Astrocyte (in vitro differentiated cells and primary cell): ENCODE results near the gene TPD52L1. TPM values are rescaled to one million over a fixed set of nuclear protein-coding genes. Genes with fewer than 3 reads are reported as not detected.

Experiments used
- DNase-seq: peaks from one replicate; pipeline ENCODE4 v3.0.0-alpha.2; 2010; ENCODE audit warnings: low read depth
- FAIRE-seq: peaks from 2 replicates; lab custom pipeline; 2011; peaks lifted over from hg19 to GRCh38; lab: Jason Lieb, UNC
- H2AFZ ChIP-seq: 2 replicates; pipeline ENCODE4 v1.6.0; 2012; ENCODE audit warnings: low read depth, low read length, inconsistent platforms
- H3K27ac ChIP-seq: 2 replicates; pipeline ENCODE4 v1.5.1; 2011; ENCODE audit warnings: low read depth, low read length, inconsistent platforms
- H3K27me3 ChIP-seq: 2 replicates; pipeline ENCODE4 v1.6.0; 2011; ENCODE audit warnings: low read length, inconsistent platforms; ENCODE audit not compliant: insufficient read depth
- H3K36me3 ChIP-seq: 2 replicates; pipeline ENCODE4 v1.5.1; 2011; ENCODE audit warnings: low read length, inconsistent platforms; ENCODE audit not compliant: insufficient read depth
- H3K4me1 ChIP-seq: 2 replicates; pipeline ENCODE4 v1.5.1; 2011; ENCODE audit warnings: low read length, inconsistent platforms; ENCODE audit not compliant: insufficient read depth
- H3K4me2 ChIP-seq: 2 replicates; pipeline ENCODE4 v1.6.0; 2012; ENCODE audit warnings: low read length, inconsistent platforms
- H3K4me3 ChIP-seq: 2 replicates; pipeline ENCODE4 v1.5.1; 2011; ENCODE audit warnings: low read depth, mild to moderate bottlenecking, low read length, inconsistent platforms; ENCODE audit not compliant: insufficient read depth
- H3K79me2 ChIP-seq: 2 replicates; pipeline ENCODE4 v1.6.0; 2012; ENCODE audit warnings: mild to moderate bottlenecking, low read length, inconsistent platforms; ENCODE audit not compliant: insufficient read depth
- H3K9ac ChIP-seq: 2 replicates; pipeline ENCODE4 v1.6.0; 2012; ENCODE audit warnings: mild to moderate bottlenecking, low read length, inconsistent platforms
- H3K9me3 ChIP-seq: 2 replicates; pipeline ENCODE4 v1.5.1; 2012; ENCODE audit warnings: low read depth, mild to moderate bottlenecking, low read length, inconsistent platforms; ENCODE audit not compliant: insufficient read depth
- H4K20me1 ChIP-seq: 2 replicates; pipeline ENCODE4 v1.6.0; 2012; ENCODE audit warnings: low read length, inconsistent platforms; ENCODE audit not compliant: insufficient read depth
- H3K27ac Mint-ChIP-seq: one replicate; pipeline ENCODE4 v1.8.0; 2021; ENCODE audit warnings: mild to moderate bottlenecking, mixed read lengths; ENCODE audit not compliant: unreplicated experiment
- H3K27me3 Mint-ChIP-seq: one replicate; pipeline ENCODE4 v1.8.0; 2021; ENCODE audit warnings: low read depth, mixed read lengths; ENCODE audit not compliant: unreplicated experiment
- H3K36me3 Mint-ChIP-seq: one replicate; pipeline ENCODE4 v1.8.0; 2021; ENCODE audit warnings: low read depth, mixed read lengths; ENCODE audit not compliant: unreplicated experiment
- H3K4me1 Mint-ChIP-seq: one replicate; pipeline ENCODE4 v1.8.0; 2021; ENCODE audit warnings: low read depth, mixed read lengths; ENCODE audit not compliant: unreplicated experiment
- H3K4me3 Mint-ChIP-seq: one replicate; pipeline ENCODE4 v1.8.0; 2021; ENCODE audit warnings: mild to moderate bottlenecking, moderate library complexity, mixed read lengths; ENCODE audit not compliant: unreplicated experiment
- H3K9me3 Mint-ChIP-seq: one replicate; pipeline ENCODE4 v1.8.0; 2021; ENCODE audit warnings: mild to moderate bottlenecking, mixed read lengths; ENCODE audit not compliant: unreplicated experiment
- EZH2 ChIP-seq: IDR thresholded peaks from 2 replicates; pipeline ENCODE4 v1.6.1; 2012; ENCODE audit warnings: mild to moderate bottlenecking, low read length, inconsistent platforms; ENCODE audit not compliant: insufficient read depth
- total RNA-seq: library from RNA; stranded (reverse); gene quantifications from 2 replicates; pipeline ENCODE4 v1.2.1, GENCODE V29; 2021
- TF ChIP-seq, protein P1 (sequence below): IDR thresholded peaks from 2 replicates; pipeline ENCODE4 v1.5.1; 2011; ENCODE audit warnings: low read depth, mild to moderate bottlenecking, inconsistent platforms, low read length, moderate library complexity; ENCODE audit not compliant: insufficient read depth

The TPD52L1 gene
- total RNA-seq, 1 donor from 2014 or later: 32.8 TPM

DNA sequence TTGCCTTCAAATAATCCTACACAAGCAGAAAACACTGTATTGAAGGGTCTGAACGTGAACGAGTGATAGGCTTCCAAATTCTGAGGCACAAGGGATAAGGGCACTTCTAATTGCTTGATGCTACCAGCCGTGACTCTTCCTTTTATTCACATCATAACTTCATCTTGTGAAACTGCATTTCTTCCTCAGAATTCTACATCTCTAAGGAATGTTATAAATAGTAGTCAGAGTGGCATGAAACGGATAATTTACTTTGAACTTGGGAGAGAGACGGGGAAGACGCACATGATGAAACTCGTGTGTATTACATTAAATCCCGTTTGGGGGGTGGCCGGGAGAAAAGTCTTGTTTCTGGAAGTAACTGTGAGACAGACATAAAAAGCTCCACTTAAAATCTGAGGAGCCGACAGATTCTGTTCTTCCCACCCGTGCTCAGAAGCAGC, 147.4 kb downstream of the TPD52L1 start:
- H3K27ac Mint-ChIP-seq: peak overlapping the region; percentile 91
- TF ChIP-seq, protein P1, sequence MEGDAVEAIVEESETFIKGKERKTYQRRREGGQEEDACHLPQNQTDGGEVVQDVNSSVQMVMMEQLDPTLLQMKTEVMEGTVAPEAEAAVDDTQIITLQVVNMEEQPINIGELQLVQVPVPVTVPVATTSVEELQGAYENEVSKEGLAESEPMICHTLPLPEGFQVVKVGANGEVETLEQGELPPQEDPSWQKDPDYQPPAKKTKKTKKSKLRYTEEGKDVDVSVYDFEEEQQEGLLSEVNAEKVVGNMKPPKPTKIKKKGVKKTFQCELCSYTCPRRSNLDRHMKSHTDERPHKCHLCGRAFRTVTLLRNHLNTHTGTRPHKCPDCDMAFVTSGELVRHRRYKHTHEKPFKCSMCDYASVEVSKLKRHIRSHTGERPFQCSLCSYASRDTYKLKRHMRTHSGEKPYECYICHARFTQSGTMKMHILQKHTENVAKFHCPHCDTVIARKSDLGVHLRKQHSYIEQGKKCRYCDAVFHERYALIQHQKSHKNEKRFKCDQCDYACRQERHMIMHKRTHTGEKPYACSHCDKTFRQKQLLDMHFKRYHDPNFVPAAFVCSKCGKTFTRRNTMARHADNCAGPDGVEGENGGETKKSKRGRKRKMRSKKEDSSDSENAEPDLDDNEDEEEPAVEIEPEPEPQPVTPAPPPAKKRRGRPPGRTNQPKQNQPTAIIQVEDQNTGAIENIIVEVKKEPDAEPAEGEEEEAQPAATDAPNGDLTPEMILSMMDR: no peak
- peaks cover 19% of the 10 kb centered on the region for H3K4me1 Mint-ChIP-seq
- Histone ChIP-seq H3K4me1 (peaks cover 9% of the 10 kb centered on the region), H2AFZ (peak overlapping the region; percentile 82), H3K27ac (peak overlapping the region; percentile 64), H3K79me2 (peaks cover 29% of the 10 kb centered on the region), H3K36me3 (peaks cover 27% of the 10 kb centered on the region), H3K4me2 (peak overlapping the region; percentile 93), H3K4me3 (peak overlapping the region; percentile 79), H3K9me3 (no peaks in the 10 kb centered on the region), H3K9ac (peak overlapping the region; percentile 94), H3K27me3 (no peaks in the 10 kb centered on the region), H4K20me1 (peaks cover 8% of the 10 kb centered on the region)
- peaks cover 8% of the 10 kb centered on the region for H3K9me3 Mint-ChIP-seq
- FAIRE-seq (no peak), DNase-seq (peak; percentile 26)
- peaks cover 14% of the 10 kb centered on the region for H3K36me3 Mint-ChIP-seq
- H3K4me3 Mint-ChIP-seq: peak overlapping the region; percentile 95
- H3K27me3 Mint-ChIP-seq: no peaks in the 10 kb centered on the region

DNA sequence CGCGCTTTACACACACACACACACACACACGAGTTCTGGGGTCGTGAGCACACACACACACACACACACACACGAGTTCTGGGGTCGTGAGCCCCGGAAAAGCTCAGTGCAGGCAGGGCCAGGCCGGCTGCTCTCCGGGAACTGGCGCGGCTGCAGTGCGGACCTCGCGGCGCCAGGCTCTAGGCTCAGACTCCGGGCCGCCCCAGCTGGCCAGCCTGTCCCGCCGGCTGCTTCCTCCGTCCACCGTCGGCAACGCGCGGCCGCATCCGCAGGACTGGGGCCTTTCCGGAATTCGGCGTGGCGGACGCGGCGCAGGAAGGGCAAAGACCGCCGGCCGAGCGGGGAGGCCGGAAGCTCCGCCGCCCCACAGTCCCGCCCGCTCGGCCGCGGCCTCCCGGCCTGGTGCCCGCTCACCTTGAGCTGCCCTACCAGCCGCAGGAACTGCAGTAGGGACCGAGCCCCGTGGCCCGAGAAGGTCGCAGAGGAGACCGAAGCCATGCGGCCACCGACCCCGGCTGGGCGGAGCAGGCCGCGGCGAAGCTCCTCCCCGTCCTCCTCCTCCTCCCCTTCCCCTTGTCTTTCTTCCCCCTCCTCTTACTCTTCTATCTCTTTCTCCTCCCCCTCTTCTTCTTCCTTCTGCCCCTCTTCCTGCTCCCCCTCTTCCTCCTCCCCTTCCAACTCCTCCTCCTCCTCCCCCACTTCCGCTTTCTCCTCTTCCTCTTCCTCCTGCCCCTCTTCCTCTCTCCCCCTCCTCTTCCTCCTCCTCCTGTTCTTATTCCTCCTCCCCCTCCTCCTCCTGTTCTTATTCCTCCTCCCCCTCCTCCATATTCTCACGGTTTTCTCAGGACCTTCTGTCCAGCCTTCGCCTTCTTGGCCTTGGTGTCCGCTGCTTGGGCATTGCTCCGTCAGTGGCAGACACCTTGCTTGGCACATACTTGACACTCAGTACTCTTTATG, 148.1 kb downstream of the TPD52L1 start, which contains the start of gene HDDC2:
HDDC2 (minus strand) TSS at position 533 of the 957 bp plus-strand sequence; CDS start at position 498, 35 bp downstream.
- Mint-ChIP-seq H3K27ac (peak within 1 kb of the TSS; percentile 91), H3K4me3 (peak within 1 kb of the TSS; percentile 95), H3K27me3 (no peaks in the 10 kb centered on the region), H3K9me3 (peaks cover 8% of the 10 kb centered on the region), H3K36me3 (peaks cover 11% of the 10 kb centered on the region), H3K4me1 (peaks cover 19% of the 10 kb centered on the region)
- peak within 1 kb of the TSS; percentile 82 for H2AFZ ChIP-seq
- peak within 1 kb of the TSS; percentile 79 for H3K4me3 ChIP-seq
- DNase-seq: peak; percentile 70
- peak within 1 kb of the TSS; percentile 64 for H3K27ac ChIP-seq
- H3K79me2 ChIP-seq: peaks cover 23% of the 10 kb centered on the region
- H3K9me3 ChIP-seq: no peaks in the 10 kb centered on the region
- peak within 1 kb of the TSS; percentile 94 for H3K9ac ChIP-seq
- peaks cover 20% of the 10 kb centered on the region for H3K36me3 ChIP-seq
- no peak for TF ChIP-seq EZH2
- TF ChIP-seq, protein P1: no peak
- peak within 1 kb of the TSS; percentile 93 for H3K4me2 ChIP-seq
- no peak for FAIRE-seq
- peaks cover 9% of the 10 kb centered on the region for H3K4me1 ChIP-seq
- peaks cover 1% of the 10 kb centered on the region for H4K20me1 ChIP-seq
- no peaks in the 10 kb centered on the region for H3K27me3 ChIP-seq
